ENCODE measurements around the gene TBC1D22A. TPM values are rescaled to one million over a fixed set of nuclear protein-coding genes. Genes with fewer than 3 reads are reported as not detected.

TBC1D22A gene
- total and polyA plus RNA-seq, 2 donors (not counting 3 experiments of a cell fraction or from before 2014, with no cell fraction given): 26.1 to 32.4 TPM

- H3K27me3 ChIP-seq (ENCODE audit: control insufficient read depth in 2 of 2, insufficient read depth in 2 of 2, low read length in 2 of 2): no peaks in the 10 kb centered on the region
- no peaks in the 10 kb centered on the region for H3K9me3 ChIP-seq (replicated peaks; ENCODE audit: control insufficient read depth, insufficient read depth, low read length)
- intact Hi-C loops (cut with micrococcal nuclease) (no loop called here), dilution Hi-C loops (cut with MboI; ENCODE audit: extremely low pct_ligation_motif_present, low sequenced_read_pairs) (no loop called here)
- H3K4me1 ChIP-seq (ENCODE audit: control insufficient read depth, extremely low read depth, insufficient read depth, low read length): peaks cover 52% of the 10 kb centered on the region
- no peak for DNase-seq (ENCODE audit: low read depth, low spot score)
- no peaks in the 10 kb centered on the region for H3K79me2 ChIP-seq (ENCODE audit: control insufficient read depth, insufficient read depth, low read length)
- no peaks in the 10 kb centered on the region for H3K9me1 ChIP-seq (replicated peaks; ENCODE audit: control insufficient read depth, extremely low read depth, insufficient read depth, low read length)
- no peaks in the 10 kb centered on the region for H4K20me1 ChIP-seq (replicated peaks; ENCODE audit: control insufficient read depth, extremely low read depth, insufficient read depth, low read length)
- CTCF ChIA-PET: interaction anchor here (0.9 to 2.4 kb wide), 3 partner anchors 9 to 18 kb away, joined by 4 to 9 read pairs (median 8); partner anchors contain the start of gene TBC1D22A
- POLR2A ChIA-PET: interaction anchor here (1.4 kb wide), 1 partner anchor 9 kb away, joined by 3 read pairs; the partner anchor contains the start of gene TBC1D22A
- peak overlapping the region; percentile 57 for H3K4me2 ChIP-seq (ENCODE audit: insufficient read depth, low read length)
- TF ChIP-seq POLR2A (IDR thresholded peaks at IDR 0.05; ENCODE audit: low read depth, low read length) (no peak), MYC (IDR thresholded peaks at IDR 0.05; ENCODE audit: low read depth, low read length) (no peak), FOS (IDR thresholded peaks at IDR 0.05; ENCODE audit: borderline replicate concordance, insufficient read depth, low read length) (no peak), EZH2 (IDR thresholded peaks at IDR 0.05; ENCODE audit: borderline replicate concordance, low read depth, low read length, severe bottlenecking) (no peak), POLR2AphosphoS5 (IDR thresholded peaks at IDR 0.05; ENCODE audit: insufficient read depth, low read depth, low read length) (no peak), JUN (IDR thresholded peaks at IDR 0.05; ENCODE audit: borderline replicate concordance, insufficient read depth, insufficient read length, low read depth) (no peak)
- TF ChIP-seq, protein P1, sequence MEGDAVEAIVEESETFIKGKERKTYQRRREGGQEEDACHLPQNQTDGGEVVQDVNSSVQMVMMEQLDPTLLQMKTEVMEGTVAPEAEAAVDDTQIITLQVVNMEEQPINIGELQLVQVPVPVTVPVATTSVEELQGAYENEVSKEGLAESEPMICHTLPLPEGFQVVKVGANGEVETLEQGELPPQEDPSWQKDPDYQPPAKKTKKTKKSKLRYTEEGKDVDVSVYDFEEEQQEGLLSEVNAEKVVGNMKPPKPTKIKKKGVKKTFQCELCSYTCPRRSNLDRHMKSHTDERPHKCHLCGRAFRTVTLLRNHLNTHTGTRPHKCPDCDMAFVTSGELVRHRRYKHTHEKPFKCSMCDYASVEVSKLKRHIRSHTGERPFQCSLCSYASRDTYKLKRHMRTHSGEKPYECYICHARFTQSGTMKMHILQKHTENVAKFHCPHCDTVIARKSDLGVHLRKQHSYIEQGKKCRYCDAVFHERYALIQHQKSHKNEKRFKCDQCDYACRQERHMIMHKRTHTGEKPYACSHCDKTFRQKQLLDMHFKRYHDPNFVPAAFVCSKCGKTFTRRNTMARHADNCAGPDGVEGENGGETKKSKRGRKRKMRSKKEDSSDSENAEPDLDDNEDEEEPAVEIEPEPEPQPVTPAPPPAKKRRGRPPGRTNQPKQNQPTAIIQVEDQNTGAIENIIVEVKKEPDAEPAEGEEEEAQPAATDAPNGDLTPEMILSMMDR (IDR thresholded peaks at IDR 0.05; ENCODE audit: extremely low read depth in 1 of 2, insufficient read depth in 1 of 2, low read depth in 1 of 2, low read length in 2 of 2): no peak
- FAIRE-seq: peak; percentile 55
- H3K9ac ChIP-seq (replicated peaks; ENCODE audit: extremely low read depth, insufficient read depth, low read length): peak overlapping the region; percentile 87
- H3K4me3 ChIP-seq (replicated peaks in 1 of 3; ENCODE audit: insufficient read depth in 1 of 3, low read depth in 1 of 3, low read length in 3 of 3): no peak overlapping the region
- H3K27ac ChIP-seq (ENCODE audit: insufficient read depth, low read depth, low read length): peak overlapping the region; percentile 95
- H3K36me3 ChIP-seq (ENCODE audit: control insufficient read depth in 2 of 2, extremely low read depth in 1 of 2, insufficient read depth in 2 of 2, low read length in 2 of 2): no peaks in the 10 kb centered on the region
- no peak overlapping the region for H2AFZ ChIP-seq (ENCODE audit: low read depth, low read length)
- BruUV-seq (replicated peaks): no TSS peak
These were observed 9.1 kb upstream of the TBC1D22A start for GRCh38 chr22:46753360-46753759.
